HG02885 (cell line): ENCODE measurements around the gene TBCD.

Experiments used
- ATAC-seq: cut with Tn5 transposase; IDR thresholded peaks from one replicate; pipeline ENCODE4 v1.9.1; 2021; ENCODE audit warnings: mild to moderate bottlenecking; ENCODE audit not compliant: unreplicated experiment, poor library complexity

The TBCD gene

DNA sequence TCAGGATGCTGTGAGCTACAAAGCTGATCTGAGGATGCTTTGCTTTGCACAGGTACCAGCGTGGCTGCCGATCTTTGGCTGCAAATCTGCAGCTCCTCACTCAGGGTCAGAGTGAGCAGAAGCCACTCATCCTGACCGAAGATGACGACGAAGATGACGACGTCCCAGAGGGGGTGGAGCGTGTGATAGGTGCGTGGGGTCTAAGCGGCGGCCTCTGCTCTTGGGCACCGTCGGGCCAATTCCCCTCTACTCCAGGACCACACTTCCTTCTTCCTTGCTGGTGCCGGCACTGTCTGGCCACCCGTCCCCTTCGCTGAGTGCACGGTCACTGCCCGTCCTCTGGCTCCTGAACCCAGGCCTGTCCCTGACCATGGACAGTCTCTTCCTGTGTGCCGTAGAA is 54.0 kb downstream of the TBCD start:
- ATAC-seq = no peak

- no peak for ATAC-seq
Measured at GRCh38 chr17:82806645-82807044, 54.8 kb downstream of the TBCD start.

DNA sequence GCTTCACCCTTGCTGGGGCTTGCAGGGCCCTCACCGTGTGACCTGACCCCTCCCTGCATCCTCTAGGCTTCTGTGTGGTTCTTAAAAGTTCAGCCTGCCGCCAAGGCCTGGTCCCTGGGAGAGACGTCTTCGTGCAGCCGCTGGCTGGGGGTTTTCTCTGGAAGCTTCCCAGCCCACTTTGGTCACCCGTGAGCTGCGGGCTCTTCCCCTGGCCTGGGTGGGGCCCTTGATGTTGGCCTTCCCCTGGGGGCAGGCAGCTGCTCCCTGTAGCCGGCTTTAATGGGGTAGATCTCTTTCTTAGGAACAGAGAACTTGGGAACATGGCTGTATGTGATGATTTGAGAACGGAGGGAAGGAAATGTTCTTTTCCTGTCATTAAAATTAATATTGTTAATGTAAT is 55.2 kb downstream of the TBCD start:
- no peak for ATAC-seq

DNA sequence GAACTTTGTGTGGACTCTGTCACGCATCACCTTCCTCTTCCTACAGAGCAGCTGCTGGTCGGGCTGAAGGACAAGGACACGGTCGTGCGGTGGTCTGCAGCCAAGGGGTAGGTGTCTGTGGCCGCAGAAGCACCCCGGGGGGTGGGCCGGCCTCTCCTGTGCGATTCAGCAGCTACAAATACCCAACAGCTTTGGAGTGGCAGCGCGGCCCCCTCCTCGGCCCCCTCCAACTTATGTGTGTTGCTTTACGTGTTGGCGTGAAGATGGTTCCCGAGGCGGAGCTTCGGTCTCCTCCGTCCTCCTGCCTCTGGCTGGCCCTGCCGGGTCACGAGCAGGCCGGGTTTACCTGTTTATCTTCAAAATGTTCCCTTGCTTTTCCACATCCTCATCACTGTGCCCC is 55.7 kb downstream of the TBCD start:
- ATAC-seq = no peak

DNA sequence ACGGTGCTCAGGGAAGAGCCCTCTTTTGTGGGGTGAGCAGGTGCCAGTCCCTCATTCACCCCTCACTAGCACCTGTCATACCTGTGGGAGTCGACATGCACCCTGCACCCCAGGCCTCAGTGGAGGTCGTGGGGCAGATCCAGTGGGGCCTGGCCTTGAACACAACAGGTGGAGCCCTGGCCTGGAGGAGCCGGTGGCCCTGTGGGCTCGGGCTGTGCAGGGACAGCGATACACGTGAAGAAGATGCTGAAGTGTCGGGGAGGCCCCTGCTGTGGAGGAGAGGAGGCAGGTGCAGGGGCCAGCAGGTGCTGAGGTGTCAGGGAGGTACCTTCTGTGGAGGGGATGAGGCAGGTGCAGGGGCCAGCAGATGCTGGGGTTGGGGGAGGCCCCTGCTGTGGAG is 56.1 kb downstream of the TBCD start:
- no peak for ATAC-seq

DNA sequence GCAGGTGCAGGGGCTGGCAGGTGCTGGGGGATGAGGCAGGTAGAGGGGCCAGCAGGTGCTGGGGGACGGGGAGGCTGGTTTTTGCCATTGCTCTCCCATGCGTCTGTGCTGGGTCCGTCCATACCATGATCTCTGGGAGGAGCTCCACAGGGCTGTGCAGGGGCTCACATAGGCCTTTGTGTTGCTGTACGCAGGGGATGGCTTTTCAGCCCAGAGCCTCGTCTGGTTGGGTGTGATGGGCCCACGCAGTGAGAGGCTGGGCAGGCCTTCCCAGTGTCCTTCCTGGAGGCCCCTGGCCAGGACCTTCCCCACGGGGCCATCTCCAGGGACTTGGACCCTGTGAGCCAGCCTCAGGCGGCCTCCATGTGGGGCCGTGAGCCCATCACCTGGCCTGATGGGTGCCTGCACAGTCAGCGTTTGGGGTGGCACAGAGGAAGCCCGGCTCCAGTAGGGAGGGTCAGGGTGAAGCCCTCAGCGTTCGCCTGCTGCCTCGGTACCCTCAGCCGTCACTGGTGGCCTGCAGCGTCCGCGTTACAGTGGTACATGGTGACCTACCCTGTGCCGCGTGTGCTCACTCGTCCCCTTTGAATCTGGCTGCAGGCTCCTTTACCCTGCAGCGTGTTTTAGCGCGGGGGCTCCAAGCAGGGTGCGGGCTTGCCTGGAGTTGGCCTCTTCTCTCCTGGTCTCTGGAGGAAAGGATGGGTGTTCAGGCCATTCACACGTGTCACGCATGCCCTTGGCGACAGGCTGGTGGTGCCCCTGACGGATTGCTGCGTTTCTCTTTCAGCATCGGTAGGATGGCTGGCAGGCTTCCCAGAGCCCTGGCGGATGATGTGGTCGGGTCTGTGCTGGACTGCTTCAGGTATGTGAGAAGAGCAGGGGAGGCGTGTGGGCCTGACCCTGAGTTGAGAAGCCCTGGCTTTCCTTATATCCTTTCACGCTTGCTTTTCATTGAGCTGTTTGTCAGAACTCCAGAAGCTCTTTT is 57.3 kb downstream of the TBCD start:
- no peak for ATAC-seq

GRCh38 chr17:82810644-82811430 is 59.0 kb downstream of the TBCD start:
- ATAC-seq = no peak

DNA sequence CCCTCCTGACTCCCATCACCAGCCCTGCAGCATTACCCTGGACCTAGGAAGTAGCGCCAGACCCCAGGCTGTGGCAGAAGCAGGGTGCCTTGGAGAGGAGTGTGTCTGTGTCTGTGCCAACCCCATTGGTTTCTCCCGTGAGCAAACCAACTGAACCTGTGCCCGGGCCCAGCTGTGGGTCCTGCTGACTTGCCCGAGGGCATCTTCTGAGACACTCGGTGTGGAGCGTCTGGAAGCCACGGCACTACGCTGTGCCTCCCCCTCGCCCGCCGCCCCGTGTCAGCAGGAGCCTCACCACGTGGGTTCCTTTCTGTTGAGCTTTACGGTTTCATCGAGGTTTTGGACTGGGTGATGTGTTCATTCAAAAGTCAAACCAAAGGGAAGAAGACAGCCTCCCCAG is 60.2 kb downstream of the TBCD start:
- ATAC-seq = no peak

GRCh38 chr17:82812601-82813000 is 60.7 kb downstream of the TBCD start:
- ATAC-seq = no peak

DNA sequence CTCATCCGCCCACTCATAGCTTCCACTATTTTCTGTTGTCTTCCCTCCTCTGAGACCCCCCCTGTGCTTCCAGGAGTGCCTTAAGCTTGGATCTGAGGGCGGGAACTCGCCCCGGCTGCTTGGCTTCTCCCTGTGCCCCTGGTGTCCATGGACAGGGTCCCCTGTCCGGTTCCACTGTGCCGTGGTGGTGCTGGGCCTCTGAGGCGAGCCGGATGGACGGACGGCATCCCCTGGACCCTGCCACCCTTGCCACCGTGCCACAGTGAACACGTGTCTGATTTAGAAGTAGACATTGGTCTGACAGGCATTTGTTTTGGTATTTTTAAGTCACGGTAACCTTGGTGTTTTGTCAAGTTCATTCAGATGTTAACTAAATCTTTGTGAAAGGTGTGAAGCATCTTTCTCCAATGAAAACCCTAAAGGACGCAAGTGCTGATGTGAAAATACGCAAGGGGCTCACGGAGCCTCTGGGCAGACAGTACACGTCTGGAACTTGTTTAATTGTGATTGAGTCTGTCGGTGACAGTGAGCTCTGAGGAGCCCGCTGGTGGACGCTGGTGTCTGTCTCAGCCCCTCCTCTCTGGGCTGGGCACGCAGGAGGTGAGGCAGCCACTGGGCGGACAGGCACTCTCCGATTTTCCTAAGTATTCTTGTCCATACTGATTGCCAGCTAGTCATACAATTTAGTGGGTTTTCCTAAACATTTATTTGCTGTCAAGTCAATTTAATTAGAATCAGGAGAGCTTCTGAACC is 61.6 kb downstream of the TBCD start:
- ATAC-seq = no peak

DNA sequence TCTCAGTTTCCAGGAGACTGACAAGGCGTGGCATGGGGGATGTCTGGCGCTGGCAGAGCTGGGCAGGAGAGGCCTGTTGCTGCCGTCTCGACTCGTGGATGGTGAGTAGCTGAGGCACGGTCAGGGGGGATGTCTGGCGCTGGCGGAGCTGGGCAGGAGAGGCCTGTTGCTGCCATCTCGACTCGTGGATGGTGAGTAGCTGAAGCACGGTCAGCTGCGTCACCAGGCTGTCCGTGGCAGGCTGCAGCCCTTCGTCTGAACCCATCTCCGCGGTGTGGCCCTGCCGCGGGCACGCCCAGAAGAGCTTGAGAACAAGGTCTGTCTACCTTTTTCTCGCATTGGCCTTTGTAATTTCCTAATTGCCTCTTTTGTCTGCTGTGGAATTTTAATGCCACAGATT is 63.0 kb downstream of the TBCD start:
- ATAC-seq = no peak

GRCh38 chr17:82815354-82815753 is 63.5 kb downstream of the TBCD start:
- ATAC-seq = no peak

DNA sequence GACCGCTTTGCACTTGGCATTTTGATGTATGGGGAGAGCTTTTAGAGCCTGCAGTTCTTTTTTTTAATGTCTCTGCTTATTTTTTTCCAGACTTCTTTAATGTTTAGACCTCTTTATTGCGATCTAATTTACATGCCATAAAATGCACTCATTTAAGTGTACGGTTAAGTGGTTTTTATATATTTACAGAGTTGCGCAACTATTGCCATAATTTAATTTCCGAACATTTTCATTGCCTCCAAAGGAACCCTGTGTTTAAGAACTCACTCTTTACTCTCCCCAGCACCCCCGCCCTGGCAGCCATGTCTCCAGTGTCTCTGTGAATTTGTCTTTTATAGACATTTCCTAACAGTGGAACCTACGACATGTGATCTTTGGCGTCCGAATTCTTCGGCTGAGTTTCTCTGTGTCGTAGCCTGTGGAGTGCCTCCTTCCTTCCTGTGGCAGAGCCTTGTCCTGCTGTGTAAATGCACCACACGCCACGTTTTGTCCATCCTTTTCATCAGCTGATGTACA is 64.0 kb downstream of the TBCD start:
- ATAC-seq = no peak

GRCh38 chr17:82816358-82816757 is 64.5 kb downstream of the TBCD start:
- ATAC-seq = no peak

- ATAC-seq = no peak
Measured at GRCh38 chr17:82817947-82818346, 66.1 kb downstream of the TBCD start.

- no peak for ATAC-seq
Measured at GRCh38 chr17:82820278-82821251, 68.7 kb downstream of the TBCD start.

GRCh38 chr17:82821554-82821953 is 69.7 kb downstream of the TBCD start:
- no peak for ATAC-seq

- ATAC-seq = no peak
Measured at GRCh38 chr17:82822281-82822680, 70.4 kb downstream of the TBCD start.

- ATAC-seq = no peak
Measured at GRCh38 chr17:82823004-82823403, 71.1 kb downstream of the TBCD start.
